Measurements from ENCODE around the gene RCAN2.
A peak's percentile ranks its signal among the peaks of the same experiment; 100 is the strongest.

Gene RCAN2

DNA sequence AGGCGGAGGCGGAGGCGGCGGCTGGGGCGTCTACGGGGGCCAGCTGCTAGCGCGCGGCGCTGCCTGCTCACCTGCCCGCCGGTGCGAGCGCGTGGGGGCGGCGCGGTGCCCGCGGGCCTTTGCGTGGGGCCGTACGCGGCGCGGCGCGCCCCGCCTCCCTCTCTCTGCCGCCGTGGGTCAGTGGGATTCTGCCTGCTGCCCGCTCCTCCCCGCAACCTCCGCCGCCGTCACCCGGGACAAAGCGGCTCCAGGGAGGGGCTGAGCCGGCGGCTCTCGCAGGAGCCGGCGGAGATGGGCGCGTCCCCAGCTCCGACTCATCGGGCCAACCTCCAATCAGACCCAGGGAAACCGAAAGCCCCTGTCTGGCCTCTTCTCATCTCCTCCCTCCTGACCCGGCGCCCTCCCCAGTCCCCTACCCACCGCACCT lies at the start of gene RCAN2:
Gene RCAN2 (minus strand): TSS at position 249 of the 427 bp plus-strand sequence.
- peak; percentile 6 for DNase-seq

DNA sequence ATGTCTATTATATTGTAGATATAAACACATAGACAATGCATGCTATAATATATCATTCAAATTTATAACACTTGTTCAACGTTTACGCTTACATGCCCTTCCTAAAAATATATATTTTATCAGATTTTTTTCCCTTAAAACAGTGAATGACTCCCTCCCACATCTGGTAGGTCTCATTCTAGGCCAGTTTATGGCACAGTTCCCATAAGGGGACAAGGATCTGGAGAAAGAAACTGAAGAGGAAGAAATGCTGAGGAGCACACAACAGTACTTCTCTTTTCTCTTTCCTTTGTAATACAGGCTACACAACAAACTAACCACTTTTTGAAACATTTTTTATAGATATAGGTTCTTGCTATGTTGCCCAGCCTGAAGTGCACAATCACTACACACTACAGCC lies 48.6 kb upstream of the RCAN2 start:
- no peak for DNase-seq

DNA sequence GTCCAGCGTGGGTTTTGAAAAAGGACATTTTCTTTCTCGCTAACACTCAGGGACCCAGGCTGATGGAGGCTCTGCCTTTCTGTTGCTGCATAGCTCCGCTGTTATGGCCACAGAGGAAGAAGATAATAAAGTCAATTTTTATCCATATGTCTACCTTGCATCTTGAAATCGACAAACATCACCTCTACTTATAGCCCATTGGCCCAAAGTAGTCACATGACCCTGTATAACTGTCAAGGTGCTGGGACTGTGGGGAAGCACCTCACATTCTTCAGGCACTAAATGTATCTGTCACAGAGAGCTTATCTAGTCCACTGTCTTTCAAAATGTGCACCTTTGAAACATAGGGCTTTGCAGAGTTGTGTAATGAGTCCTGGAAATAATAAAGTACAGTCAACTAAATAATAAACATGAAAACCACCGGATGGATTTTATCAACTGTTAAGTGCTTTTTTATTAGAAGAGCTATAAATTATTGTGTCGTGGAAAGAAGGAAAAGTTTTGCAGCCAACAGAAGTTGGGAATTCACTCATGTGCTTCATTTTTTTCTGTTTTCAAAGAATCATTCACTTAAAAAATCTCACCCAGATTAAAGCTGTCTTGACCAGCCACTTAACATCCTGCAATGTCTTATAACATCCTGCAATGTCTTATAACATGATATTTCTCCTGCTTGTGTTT lies 47.7 kb upstream of the RCAN2 start:
- no peak for DNase-seq

DNA sequence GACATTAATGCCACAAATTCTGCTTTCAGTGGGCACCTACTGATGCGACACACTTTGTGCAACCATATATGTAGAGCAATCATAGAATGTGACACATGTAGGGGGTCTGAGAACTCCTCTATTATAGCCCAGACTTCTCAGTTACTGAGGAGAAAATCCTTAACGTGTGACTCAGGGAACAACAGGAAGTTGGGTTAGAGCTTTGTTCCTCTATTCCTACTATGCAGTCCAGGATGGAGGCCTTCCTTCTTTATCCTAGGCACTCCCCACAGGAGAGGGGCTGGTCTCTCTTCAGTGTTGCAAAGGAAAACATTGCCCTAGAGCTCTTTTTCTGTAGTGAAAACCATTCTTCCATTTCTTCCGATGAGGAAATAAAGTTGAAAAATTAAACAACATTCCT lies 39.6 kb upstream of the RCAN2 start:
- DNase-seq, result no peak

DNA sequence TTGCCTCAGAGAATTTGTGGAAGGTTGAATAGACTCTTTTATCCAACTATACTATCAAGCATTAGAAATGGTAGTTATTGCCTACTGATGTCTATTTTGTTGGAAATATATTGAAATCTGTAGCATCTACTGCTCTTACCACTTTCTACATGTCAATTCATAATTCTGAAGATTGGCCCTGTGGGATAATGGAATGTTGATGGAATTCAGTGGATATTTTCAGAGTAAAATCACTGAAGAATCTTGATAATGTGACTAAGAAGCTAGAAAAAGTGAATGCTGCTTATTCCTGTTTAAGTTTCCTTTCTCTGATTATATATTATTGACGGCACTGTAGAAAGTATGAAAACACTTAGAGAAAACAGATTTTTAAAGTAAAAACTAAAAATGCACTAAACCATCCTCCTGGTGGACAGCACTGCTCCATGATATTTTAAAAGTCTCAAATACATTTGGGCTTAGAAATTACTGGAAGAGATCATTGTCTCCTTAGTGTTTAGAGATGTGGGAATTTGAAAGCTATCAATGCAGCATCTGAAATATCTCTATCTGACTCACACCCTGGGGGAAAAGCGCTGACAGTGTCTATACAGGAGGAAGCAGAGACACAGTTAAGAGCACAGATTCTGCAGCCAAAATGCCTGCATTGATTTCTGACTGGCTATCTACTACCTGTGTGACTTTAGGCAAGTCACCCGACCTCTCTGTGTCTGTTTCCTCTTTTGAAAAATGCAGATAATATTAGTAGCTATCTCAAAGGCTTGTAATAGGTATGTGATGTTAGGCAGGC lies 37.9 kb upstream of the RCAN2 start:
- no peak for DNase-seq

DNA sequence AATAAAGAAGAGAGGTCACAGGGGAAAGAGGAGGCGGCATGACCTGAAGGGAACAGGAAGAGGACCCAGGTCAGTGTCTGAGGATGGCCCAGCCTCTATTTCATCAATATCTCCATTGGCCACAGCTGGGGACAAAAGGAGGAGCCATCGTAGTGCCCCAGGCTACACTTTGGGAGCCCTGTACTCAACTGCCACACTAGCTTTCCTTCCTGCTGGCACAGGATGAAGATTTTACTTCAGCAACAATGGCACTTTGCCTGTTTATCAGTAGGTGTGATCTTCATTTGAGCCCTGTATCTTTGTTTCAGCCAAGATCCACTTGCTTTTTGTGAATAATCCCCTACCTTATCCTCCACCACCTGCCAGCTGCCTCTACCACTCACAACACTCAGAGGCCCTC lies 35.4 kb upstream of the RCAN2 start:
- DNase-seq, result no peak

DNA sequence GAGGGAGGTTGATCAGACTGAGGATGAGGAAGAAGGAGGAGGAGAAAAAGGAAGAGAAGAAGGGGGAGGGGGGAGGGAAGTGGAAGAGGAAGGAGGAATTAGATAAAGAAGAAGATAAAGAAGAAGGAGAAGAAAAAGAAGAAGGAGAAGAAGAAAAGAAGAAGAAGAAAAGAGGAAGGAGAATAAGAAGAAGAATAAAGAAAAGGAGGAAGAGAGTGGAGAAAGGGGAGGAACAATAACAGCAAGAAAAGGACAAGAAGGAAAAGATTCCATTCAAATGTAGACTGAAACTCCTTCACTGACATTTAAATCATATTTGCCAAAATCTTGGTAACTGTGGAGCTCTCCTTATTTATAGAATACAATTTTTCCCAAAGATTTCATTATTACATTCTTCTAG lies 34.3 kb upstream of the RCAN2 start:
- no peak for DNase-seq

DNA sequence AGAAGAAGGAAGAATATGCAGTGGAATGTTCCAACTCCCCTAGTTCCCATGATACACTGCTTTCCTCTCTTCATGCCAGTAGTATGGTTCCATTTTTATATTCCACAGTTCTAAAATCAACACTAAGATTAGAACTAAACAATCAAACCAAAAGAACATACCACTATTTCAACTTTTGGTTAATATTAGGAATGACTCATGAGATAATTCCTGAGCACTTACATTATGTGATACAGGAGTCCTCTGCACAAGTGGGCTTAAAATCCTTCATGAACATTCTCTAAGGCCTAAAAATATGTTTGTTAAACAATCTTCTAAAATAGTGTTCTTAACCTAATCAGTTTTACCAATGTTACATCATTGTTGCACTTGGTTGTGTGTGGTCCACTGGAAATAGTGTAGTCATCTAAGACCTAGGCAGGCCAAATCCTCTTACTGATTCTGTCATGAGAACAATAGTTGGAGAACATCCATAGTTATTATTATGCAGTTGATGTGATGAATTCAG lies 30.3 kb upstream of the RCAN2 start:
- DNase-seq, result no peak

DNA sequence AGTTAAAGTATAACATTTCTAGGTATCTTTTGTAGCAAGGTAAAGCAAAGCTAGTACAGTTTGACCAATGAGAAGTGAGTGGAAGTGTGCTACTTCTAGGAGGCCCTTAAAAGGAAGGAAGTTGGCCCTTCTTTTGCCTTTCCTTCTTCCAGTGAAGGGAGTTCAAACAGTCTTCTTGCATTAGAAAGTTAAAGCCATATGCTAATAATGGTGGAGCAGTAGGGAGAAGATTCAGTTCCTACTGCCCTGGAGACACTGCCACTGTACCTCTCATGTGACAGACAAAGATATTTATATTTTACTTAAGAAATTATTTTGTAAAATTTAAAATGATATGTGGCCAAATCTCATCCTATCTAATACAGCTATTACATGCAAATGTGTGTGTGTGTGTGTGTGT lies 26.0 kb upstream of the RCAN2 start:
- DNase-seq, result no peak

DNA sequence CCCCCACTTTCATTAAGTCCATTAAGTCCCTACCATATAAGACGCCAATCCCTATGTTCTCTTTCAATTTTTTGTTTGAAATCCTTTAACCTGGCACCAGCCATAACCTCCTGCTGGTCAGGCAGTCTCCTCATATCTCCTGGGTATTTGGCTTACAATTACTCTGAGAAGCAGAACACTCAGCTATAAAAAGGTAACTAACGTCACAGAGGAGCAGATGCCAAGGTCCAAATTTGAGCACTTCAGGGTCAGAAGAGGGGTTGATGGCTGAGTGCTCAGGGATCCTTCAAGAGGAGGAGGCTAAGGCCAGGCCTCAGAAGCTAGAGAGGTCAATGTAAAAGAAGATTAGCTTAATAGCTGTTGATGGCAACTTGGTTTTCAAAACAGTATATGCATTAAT lies 22.3 kb upstream of the RCAN2 start:
- no peak for DNase-seq

DNA sequence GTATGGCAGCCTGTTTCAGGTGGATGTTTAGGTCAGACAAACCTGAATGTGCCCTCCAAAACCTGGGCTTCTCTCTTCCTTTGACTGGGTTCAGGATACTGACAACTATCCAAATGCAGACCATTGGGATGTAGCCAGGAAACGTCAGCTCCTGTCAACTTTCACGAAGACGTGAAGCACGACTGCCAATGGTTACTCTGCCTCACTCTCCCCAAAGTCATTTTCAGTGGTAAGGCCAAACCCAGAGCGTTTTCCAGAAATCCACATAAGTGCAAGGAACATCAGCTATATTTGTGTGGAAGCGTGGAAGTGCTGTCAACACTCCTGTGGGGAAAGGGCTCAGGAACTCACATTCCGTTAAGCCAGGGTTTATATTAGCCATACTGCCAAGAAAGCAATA lies 20.1 kb upstream of the RCAN2 start:
- no peak for DNase-seq

DNA sequence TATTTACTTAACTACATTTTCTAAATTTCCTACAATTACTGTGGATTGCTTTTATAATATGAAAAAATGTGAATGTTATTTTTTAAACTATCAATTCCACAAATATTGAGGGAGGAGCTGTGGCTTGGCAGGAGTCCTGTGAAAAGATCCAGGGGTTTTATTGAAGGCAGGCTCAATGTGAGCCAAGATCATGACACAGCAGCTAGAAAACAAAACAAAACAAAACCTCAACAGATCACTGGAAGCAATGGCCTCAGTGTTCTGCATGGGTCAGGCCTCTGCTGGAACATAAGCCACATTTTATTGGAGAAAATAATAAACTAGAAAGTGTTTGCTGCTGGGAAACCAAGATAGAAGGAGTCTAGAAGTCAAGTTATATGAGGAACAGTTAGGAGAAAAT lies 19.4 kb upstream of the RCAN2 start:
- DNase-seq, result no peak

DNA sequence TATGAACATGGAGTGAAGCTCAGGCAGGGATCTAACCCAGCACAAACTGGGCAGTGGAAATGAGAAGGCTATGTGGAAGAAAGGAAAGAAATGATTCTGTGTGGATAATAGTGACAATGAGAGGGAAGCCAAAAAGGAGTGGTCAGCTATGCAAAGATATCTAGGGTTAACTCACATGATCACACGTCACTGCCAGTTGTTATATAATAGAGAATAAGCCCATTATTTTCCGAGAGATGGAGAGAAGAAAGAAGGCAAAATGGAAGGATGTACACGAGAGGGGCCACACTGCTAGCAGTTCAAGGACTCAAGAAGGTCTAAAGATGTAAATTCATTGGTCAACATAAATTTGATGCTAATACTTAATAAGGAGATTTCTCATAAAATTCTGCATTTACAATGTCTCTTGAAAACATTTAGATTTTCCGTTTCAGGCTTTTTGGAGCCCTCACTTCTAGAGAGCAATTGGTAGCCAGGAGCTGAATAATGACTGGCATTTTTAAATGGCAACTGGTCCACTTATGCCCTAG lies 18.8 kb upstream of the RCAN2 start:
- DNase-seq, result no peak

DNA sequence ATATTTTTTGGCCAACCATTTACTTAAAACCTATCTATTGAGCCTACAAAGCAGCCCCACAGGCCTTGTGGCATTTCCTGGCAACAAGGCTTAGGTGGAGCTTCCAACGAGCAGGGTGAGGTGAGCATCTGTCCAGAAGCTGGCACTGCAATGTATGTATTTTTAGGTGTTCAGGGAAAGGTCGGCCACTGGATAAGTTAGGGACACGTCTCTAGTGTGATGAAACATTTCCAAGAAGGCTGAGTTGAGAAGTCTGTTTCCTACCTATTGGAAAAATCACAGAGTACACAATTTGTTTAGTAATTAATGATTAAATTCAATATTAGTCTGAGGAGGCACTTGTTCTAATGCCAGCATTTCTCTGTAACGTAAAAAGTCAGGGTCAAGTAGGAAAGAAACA lies 17.8 kb upstream of the RCAN2 start:
- no peak for DNase-seq

DNA sequence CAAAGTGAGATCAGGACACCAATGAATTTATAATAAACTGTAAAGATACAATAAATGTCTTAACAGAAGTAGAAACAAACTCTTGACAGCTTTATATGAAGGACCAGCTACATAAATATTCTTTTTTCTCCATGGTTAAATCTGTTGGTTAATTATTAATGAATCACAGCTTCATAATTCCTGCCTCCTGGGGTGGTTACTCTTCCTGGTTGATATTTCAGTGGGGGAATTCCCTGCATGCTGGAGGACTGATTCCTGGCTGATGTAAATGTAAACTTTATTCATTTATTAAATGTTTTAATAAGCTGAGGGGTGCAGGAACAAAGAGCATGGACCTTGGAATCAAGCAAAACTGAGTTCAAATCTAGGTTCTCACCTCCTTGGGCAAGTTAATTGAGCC lies 16.2 kb upstream of the RCAN2 start:
- no peak for DNase-seq

DNA sequence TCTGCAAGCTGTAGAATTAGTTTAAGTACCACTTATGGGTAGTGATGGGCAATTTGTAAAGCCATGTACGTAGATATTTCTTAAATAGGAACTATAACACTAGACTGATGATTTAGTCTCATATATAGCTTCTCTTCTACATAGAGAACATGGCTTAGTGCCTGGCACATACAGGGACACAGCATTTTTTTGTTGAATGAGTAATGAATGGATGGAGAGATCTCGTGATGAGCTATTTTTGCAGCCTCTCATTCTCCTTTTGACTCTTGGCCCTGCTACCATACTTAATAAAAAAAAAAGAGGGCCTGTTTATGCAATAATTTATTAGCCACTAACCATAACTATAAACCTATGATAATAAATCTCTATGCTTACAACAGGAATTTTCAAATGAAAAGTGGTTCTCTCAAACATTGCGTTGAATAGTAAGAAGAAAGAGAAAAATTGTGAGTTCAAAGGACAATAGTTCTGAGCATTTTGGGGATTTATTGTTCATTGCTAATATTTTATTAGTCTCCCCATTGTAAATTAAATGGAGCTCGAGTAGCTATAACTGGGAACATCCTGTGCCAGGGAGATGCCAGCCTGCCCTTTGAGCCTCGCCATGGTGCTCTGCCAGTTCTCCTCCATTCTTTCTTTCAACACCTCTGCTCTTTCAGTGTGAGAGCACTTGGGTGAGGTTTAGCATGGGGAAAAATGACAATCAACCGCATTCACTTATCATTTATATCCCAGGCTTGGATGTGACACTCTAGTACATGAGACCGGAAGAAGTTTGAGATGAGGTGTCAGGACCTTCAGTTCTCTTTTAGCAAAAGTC lies 14.7 kb upstream of the RCAN2 start:
- no peak for DNase-seq

DNA sequence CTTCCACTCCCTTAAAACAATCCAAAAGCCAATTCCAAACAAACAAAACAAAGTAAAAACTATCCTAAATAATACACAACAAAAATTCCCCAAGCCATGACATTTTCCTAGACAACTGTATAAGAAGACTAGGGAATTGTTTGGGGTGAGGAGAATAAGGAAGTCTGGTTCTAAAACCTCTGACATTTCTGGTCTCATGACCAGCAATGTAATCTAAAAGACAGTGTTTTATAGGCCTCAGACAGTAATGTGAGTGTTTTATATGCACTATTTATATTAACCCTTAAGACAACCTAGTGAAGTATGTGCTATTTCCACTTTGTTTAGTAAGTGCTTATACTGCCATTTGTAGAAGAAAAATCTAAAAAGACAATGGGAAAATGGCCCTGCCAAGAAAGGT lies 13.0 kb upstream of the RCAN2 start:
- no peak for DNase-seq

DNA sequence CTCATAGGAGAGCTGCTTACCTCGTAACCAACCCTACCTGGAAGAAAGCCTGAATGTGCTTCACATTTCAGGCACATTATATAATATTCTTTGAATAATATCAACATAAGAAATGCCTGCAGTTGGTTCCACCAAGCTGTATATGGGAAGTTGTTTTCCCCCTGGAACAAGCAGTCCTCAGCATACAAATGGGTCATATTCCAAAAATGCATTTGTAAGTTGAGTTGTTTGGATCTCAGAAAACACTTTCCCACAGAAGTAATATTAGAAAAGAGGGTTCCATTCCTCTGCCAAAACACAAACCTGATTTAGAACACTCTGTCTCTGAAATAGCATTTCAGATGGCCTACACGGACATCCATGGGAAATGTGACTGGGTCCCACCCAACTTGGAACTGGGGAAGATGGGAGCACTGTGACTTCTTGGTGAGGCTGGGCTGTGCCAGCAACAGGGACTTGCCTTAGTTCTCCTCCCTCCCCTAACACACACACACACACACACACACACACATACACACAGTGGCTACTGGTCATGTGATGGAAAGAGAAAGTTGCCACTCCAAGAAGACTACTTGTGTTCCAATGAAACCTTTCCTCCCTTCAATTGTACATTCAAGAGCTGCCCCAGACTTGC lies 11.4 kb upstream of the RCAN2 start:
- DNase-seq, result no peak

DNA sequence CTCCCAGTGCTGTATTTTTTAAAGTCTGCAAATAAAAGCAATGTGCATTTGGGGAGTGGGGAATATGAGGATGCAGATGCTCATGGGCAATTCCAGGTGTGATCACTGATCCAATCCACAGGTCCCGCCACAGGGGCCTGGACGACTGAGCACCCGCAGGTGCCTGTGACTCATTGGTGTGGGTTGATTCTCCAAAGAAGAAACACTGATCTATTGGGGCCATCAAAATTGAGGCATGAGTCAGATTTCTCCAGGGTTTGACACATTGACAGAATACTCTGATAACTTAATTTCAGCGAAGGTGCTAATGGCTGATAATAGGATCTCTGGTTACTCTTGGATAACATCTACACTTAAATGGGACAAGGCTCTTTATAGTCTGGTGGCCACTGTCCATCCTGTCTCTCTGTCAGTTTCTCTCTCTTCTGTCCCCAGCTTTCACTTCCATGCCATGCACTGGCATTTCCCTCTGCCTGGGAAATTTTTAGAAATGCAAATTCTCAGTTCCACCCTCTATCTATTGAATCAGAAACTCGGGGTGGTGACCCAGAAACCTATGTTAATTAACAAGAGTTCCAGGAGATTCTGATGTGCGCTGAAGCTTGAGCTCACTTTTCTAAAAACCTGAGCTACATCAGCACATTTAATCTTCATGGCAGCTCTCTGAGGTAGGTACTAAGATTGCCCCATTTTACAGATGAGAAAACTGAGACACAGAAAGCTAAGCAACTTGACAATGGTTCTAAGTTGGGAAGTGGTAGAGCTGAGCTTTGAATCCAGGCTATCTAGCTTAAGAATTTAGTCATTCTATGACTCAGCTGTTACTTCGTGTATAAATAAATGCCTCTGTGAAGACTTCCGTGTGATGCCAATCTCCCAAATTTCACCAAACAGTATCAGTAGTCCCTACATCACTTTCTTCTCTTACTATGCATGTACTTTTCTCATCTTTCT lies 10.2 kb upstream of the RCAN2 start:
- DNase-seq, result no peak

DNA sequence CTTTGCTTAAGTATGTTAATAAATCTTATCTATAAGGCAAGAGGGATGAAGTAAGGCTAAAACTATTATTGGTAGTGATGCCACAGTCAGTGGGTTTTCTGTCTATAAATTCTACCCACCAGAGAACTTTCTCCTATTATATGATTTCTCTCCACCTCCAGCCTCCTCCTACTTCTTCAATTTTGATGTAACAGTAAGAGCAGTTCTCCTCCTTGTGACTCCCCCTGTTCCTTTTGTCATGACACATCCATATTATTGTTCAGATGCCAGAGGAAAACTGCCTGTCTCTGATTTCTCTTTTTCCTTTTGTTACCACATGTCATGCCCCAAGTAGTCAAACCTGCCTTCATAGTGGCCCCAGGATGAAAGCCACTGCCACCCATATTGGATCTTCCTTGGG lies 9.1 kb upstream of the RCAN2 start:
- DNase-seq, result no peak

Measured in stimulated activated CD4-positive, alpha-beta T cell treated with anti-CD3 and anti-CD28 coated beads, Interleukin-12 subunit alpha, Interleukin-12 subunit beta, amount 100 ng/mL, for 4 hours (primary cell).